Erythroblast (primary cell): ENCODE measurements around the gene N4BP2L1.
A peak's percentile ranks its signal among the peaks of the same experiment; 100 is the strongest.

ENCODE experiments used
- DNase-seq, 2 experiments: peaks; one replicate each; lab custom pipeline; 2025; lab: John Stamatoyannopoulos, UW
- GATA1 ChIP-seq: IDR thresholded peaks from 2 replicates; pipeline ENCODE4 v1.6.1; 2011; ENCODE audit warnings: low read depth, mild to moderate bottlenecking, control low read depth, low read length, moderate library complexity
- POLR2A ChIP-seq: IDR thresholded peaks from 2 replicates; pipeline ENCODE4 v1.6.1; 2011; ENCODE audit warnings: mild to moderate bottlenecking, low read length

The N4BP2L1 gene

GRCh38 chr13:32448972-32449371 lies 21.0 kb upstream of the N4BP2L1 start:
- no peak for DNase-seq
- TF ChIP-seq POLR2A: no peak
- no peak for TF ChIP-seq GATA1

DNA sequence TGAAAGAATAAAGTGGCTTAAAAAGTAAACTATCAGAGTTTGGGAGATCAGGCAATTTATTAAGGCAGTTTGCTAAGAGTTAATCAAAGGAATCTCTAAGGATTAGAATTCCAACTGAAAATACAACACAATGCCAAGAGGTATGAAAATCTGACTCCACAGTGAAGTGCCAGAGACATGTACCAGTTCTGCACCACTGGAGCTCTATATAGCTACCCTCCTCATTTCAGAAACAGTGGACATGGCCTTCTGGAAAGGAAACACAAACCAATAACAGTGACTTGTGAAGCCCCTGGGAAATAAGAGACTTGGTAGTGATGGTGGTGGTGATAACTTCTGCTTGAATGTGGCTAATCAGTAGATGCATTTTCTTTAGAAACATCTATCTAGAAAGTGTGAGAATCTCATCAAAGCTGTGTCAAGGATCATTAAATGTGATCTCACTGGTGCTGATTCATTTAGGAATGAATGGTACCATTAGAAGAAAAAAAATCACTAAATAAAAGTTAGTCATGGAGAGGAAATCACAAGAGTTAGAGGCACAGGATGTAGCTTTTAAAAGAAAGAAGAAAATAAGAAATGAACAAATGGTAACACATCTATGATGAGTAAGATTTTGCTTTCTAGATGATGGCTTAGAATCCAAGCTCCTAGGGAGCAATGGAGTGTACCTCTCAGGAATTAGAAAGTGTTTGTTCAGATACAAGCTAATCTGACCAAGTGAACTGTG lies 20.1 kb upstream of the N4BP2L1 start:
- DNase-seq: no peak
- TF ChIP-seq GATA1 (no peak), POLR2A (no peak)

- TF ChIP-seq POLR2A (no peak), GATA1 (no peak)
These were observed 19.0 kb upstream of the N4BP2L1 start for GRCh38 chr13:32446773-32447465.

GRCh38 chr13:32446220-32446619 lies 18.3 kb upstream of the N4BP2L1 start:
- DNase-seq: no peak
- TF ChIP-seq POLR2A: no peak
- TF ChIP-seq GATA1: no peak

More at GRCh38 chr13:32446773-32447465, 19.0 kb upstream of the N4BP2L1 start:
- DNase-seq: no peak

- no peak for DNase-seq
- TF ChIP-seq POLR2A (no peak), GATA1 (no peak)
These were observed 17.5 kb upstream of the N4BP2L1 start for GRCh38 chr13:32445461-32445860.

- no peak for TF ChIP-seq POLR2A
- no peak for TF ChIP-seq GATA1
- DNase-seq: peak; percentile 63 to 68
These were observed 15.2 kb upstream of the N4BP2L1 start for GRCh38 chr13:32443111-32443510.

DNA sequence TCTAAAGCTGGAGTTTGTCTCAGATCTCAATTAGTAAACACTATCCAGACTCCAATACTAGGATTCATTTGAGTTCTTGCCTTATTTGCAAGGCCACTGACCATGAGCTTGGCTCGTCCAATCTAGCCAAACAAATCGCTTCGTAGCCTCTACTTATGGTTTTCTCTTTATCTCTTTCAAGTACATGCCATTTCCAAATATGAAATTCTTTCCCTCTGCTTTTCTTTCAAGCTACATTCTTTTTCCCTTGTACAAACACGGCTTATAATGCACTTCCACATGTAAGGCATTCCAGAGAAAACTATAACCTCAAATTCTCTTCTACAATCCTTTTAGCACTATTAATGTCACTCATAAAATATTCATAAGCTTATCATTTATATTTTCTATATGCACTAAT lies 10.9 kb upstream of the N4BP2L1 start:
- no peak for DNase-seq
- TF ChIP-seq POLR2A (no peak), GATA1 (no peak)

DNA sequence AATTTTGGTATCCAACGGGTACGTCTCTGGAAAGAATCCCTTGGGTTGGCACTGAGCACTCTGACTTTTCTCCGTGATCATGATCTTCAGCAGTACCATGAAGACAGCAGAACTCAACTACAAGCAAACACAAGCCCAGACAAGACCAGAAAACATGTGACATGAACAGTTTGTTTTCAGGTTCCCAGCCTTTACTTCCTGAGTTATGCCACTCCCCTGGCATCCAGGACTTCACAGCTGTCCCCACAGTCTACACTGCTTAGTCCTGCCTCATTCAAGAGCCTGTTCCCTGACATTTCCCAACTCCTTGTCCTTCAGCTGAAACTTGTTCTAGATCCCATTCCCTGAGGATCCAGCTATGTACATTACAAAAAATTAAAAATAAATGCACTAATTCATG lies 4.9 kb upstream of the N4BP2L1 start:
- no peak for TF ChIP-seq GATA1
- TF ChIP-seq POLR2A: no peak
- no peak for DNase-seq

- TF ChIP-seq POLR2A (no peak), GATA1 (no peak)
- peak; percentile 47 to 76 for DNase-seq
These were observed 3.4 kb upstream of the N4BP2L1 start for GRCh38 chr13:32431361-32431760.

DNA sequence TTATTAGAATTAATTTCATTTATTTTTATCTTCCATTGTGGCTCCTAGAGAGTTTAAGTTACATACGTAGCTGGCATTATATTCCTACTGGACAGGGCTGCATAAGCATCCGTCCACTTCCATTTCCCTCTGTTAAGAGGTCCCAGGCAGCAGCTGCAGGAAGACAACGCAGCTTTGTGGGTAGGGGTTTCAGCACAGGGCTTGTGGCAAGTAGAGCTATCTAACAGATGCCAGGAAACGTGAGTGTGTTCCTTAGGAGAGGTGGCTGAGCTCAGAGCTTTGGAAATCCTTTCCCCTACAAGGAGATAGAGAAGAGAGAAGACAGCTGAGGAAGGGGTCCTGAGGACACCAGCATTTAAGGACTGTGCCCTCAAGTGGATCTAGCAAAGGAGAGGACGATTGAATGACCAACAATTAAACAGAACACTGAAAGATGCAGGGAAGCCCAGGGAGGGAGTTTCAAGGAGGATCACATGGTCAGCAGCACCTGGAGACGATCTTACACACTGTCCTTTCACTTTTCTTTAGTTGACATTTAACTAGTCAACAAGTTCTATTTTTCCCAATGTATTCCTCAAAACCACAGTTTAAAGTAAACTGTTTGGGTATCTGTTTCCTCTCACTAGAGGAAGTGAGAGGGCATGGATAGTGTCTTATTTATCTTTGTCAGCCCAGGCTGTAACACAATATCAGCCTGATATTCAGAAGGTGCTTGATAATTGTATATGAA lies 2.3 kb upstream of the N4BP2L1 start:
- peak in 1 of 2 experiments; percentile 30 for DNase-seq
- TF ChIP-seq POLR2A (no peak), GATA1 (no peak)

DNA sequence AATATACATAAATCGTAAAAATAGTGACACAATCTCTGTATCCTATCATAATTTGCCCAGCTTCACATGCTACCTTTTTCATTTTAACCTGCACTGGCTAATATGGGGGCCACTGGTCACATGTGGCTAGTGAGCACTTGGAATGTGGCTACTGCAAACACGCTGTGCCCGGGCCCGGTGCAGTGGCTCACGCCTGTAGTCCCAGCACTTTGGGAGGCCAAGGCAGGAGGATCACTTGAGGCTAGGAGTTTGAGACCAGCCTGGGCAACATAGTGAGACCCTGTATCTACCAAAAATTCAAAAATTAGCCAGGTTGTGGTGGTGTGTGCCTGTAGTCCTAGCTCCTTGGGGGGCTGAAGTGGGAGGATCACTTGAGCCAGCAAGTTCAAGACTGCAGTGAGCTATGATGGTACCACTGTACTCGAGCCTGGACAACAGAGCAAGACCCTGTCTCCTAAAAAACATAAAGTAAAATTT lies 1.5 kb upstream of the N4BP2L1 start:
- TF ChIP-seq GATA1 (no peak), POLR2A (no peak)
- DNase-seq: no peak

- peak; percentile 22 to 33 for DNase-seq
These were observed 877 bp upstream of the N4BP2L1 start for GRCh38 chr13:32428581-32429432.

More at GRCh38 chr13:32428581-32429432, 877 bp upstream of the N4BP2L1 start:
- no peak for TF ChIP-seq POLR2A
- TF ChIP-seq GATA1: no peak
